ENCODE measurements around the gene C11orf87. TPM values are rescaled to one million over a fixed set of nuclear protein-coding genes. Genes with fewer than 3 reads are reported as not detected.

The C11orf87 gene
- total RNA-seq, 2 donors from 2014 or later = not detected

DNA sequence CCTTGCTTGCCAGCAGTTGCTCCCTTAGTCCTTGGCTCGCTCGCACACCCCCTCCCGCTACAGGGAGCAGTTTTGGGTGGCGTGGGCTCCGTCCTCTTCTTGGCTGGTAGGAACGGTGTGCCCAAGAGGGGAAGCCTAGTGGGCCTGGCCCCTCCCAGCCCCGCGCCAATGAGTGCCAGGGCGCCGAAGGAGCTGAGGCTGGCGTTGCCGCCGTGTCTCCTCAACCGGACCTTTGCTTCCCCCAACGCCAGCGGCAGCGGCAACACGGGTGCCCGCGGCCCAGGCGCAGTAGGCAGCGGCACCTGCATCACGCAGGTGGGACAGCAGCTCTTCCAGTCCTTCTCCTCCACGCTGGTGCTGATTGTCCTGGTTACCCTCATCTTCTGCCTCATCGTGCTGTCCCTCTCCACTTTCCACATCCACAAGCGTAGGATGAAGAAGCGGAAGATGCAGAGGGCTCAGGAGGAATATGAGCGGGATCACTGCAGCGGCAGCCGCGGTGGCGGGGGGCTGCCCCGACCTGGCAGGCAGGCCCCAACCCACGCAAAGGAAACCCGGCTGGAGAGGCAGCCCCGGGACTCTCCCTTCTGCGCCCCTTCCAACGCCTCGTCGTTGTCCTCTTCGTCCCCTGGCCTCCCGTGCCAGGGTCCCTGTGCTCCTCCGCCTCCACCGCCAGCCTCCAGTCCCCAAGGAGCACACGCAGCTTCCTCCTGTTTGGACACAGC, 1.6 kb downstream of the C11orf87 start:
- Mint-ChIP-seq H3K36me3 (peaks cover 6% of the 10 kb centered on the region), H3K4me3 (no peak overlapping the region), H3K27ac (no peak overlapping the region), H3K9me3 (peaks cover 3% of the 10 kb centered on the region), H3K4me1 (ENCODE audit: low read depth in 2 of 2) (no peaks in the 10 kb centered on the region), H3K27me3 (peaks cover 23 to 31% of the 10 kb centered on the region in 2 donors)
- ATAC-seq = no peak
- no peak for DNase-seq (ENCODE audit: low spot score)

DNA sequence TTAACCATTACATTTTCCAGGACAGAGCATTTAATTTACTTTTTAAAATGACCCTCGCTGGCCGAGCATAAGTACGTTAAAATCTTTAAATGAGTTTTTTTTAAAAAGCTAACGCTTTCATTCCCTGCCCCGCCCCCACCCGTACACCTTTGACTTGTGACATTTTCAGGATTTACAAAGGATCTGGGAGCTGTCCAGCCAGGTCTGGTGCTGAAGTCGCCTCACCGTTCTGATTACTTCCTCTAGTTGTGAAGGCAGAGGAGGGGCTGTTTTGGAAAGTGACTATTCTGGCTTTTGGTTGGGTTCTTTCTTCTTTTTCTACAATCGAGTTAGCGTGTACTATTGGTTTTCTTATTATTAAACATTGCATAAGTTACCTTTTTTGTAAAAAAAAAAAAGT, 2.9 kb downstream of the C11orf87 start:
- H3K36me3 Mint-ChIP-seq = peaks cover 6% of the 10 kb centered on the region
- H3K4me1 Mint-ChIP-seq (ENCODE audit: low read depth in 2 of 2) = no peaks in the 10 kb centered on the region
- H3K27me3 Mint-ChIP-seq = peaks cover 23 to 31% of the 10 kb centered on the region in 2 donors
- no peak overlapping the region for H3K27ac Mint-ChIP-seq
- DNase-seq (ENCODE audit: low spot score) (no peak), ATAC-seq (no peak)
- peaks cover 3% of the 10 kb centered on the region for H3K9me3 Mint-ChIP-seq
- no peak overlapping the region for H3K4me3 Mint-ChIP-seq

- Mint-ChIP-seq H3K4me3 (no peak overlapping the region), H3K36me3 (peaks cover 6% of the 10 kb centered on the region), H3K27ac (no peak overlapping the region), H3K27me3 (peaks cover 23 to 31% of the 10 kb centered on the region in 2 donors), H3K9me3 (peaks cover 3% of the 10 kb centered on the region), H3K4me1 (ENCODE audit: low read depth in 2 of 2) (no peaks in the 10 kb centered on the region)
- DNase-seq (ENCODE audit: low spot score) = no peak
- no peak for ATAC-seq
Observed at GRCh38 chr11:109425554-109425953, 3.6 kb downstream of the C11orf87 start.

- Mint-ChIP-seq H3K4me3 (no peak overlapping the region), H3K36me3 (no peaks in the 10 kb centered on the region), H3K27me3 (peaks cover 17 to 22% of the 10 kb centered on the region in 2 donors), H3K27ac (no peak overlapping the region), H3K9me3 (peaks cover 8% of the 10 kb centered on the region), H3K4me1 (ENCODE audit: low read depth in 2 of 2) (no peaks in the 10 kb centered on the region)
- DNase-seq (ENCODE audit: low spot score) (no peak), ATAC-seq (no peak)
Observed at GRCh38 chr11:109426442-109427240, 4.7 kb downstream of the C11orf87 start.

GRCh38 chr11:109432105-109432504, 10.1 kb downstream of the C11orf87 start:
- Mint-ChIP-seq H3K4me3 (no peak overlapping the region), H3K9me3 (peaks cover 9% of the 10 kb centered on the region), H3K36me3 (no peaks in the 10 kb centered on the region), H3K27me3 (no peaks in the 10 kb centered on the region), H3K27ac (no peak overlapping the region), H3K4me1 (ENCODE audit: low read depth in 2 of 2) (no peaks in the 10 kb centered on the region)
- ATAC-seq (no peak), DNase-seq (ENCODE audit: low spot score) (no peak)

- Mint-ChIP-seq H3K27me3 (no peaks in the 10 kb centered on the region), H3K36me3 (no peaks in the 10 kb centered on the region), H3K4me1 (ENCODE audit: low read depth in 2 of 2) (no peaks in the 10 kb centered on the region), H3K9me3 (peaks cover 9% of the 10 kb centered on the region), H3K4me3 (no peak overlapping the region), H3K27ac (no peak overlapping the region)
- DNase-seq (ENCODE audit: low spot score) (no peak), ATAC-seq (no peak)
Observed at GRCh38 chr11:109433753-109434256, 11.8 kb downstream of the C11orf87 start.

- no peak for DNase-seq (ENCODE audit: low spot score)
- Mint-ChIP-seq H3K36me3 (no peaks in the 10 kb centered on the region), H3K4me1 (ENCODE audit: low read depth in 2 of 2) (no peaks in the 10 kb centered on the region), H3K27me3 (no peaks in the 10 kb centered on the region), H3K27ac (no peak overlapping the region), H3K9me3 (peaks cover 9% of the 10 kb centered on the region), H3K4me3 (no peak overlapping the region)
- no peak for ATAC-seq
Observed at GRCh38 chr11:109435121-109435742, 13.2 kb downstream of the C11orf87 start.

- Mint-ChIP-seq H3K9me3 (peaks cover 3% of the 10 kb centered on the region), H3K27me3 (no peaks in the 10 kb centered on the region), H3K36me3 (no peaks in the 10 kb centered on the region), H3K4me1 (ENCODE audit: low read depth in 2 of 2) (no peaks in the 10 kb centered on the region), H3K4me3 (no peak overlapping the region), H3K27ac (no peak overlapping the region)
- DNase-seq (ENCODE audit: low spot score) (no peak), ATAC-seq (no peak)
Observed at GRCh38 chr11:109439684-109440083, 17.7 kb downstream of the C11orf87 start.

- Mint-ChIP-seq H3K4me1 (ENCODE audit: low read depth in 2 of 2) (no peaks in the 10 kb centered on the region), H3K4me3 (no peak overlapping the region), H3K27me3 (no peaks in the 10 kb centered on the region), H3K27ac (no peak overlapping the region), H3K36me3 (no peaks in the 10 kb centered on the region), H3K9me3 (peaks cover 11% of the 10 kb centered on the region)
- DNase-seq (ENCODE audit: low spot score) (no peak), ATAC-seq (no peak)
Observed at GRCh38 chr11:109443052-109443451, 21.1 kb downstream of the C11orf87 start.

- no peak for DNase-seq (ENCODE audit: low spot score)
- H3K4me1 Mint-ChIP-seq (ENCODE audit: low read depth in 2 of 2) = no peaks in the 10 kb centered on the region
- no peaks in the 10 kb centered on the region for H3K27me3 Mint-ChIP-seq
- no peak overlapping the region for H3K27ac Mint-ChIP-seq
- no peak for ATAC-seq
- no peak overlapping the region for H3K4me3 Mint-ChIP-seq
- no peaks in the 10 kb centered on the region for H3K36me3 Mint-ChIP-seq
- H3K9me3 Mint-ChIP-seq = peaks cover 23% of the 10 kb centered on the region
Observed at GRCh38 chr11:109454857-109455256, 32.9 kb downstream of the C11orf87 start.

Data from natural killer cell treated with Interleukin-12 subunit alpha and Interleukin-12 subunit beta and Interleukin-15 and Interleukin-18, amount 100 ng/mL, for 72 hours (primary cell).